GM23338 (cell line): ENCODE measurements around the gene STK38L. TPM values are rescaled to one million over a fixed set of nuclear protein-coding genes. Genes with fewer than 3 reads are reported as not detected.

Source experiments
- ATAC-seq: fragments of 200-7000 bp; cut with Tn5 transposase; 3 replicates; pipeline ENCODE4 v1.9.1; 2020
- DNase-seq: peaks from one replicate; pipeline ENCODE4 v3.0.0-alpha.2; 2015; ENCODE audit warnings: low spot score
- H2AFZ ChIP-seq: fragments of 200-600 bp; sonication (generic); 2 replicates; pipeline ENCODE4 v1.8.0; 2016; ENCODE audit warnings: antibody characterized with exemption, mild to moderate bottlenecking, moderate library complexity
- H3F3A ChIP-seq: fragments of 200-600 bp; sonication (generic); replicated peaks from 2 replicates; pipeline ENCODE4 v1.8.0; 2017; ENCODE audit warnings: antibody characterized with exemption, mixed run types, low read depth
- H3K27ac ChIP-seq: fragments of 200-600 bp; sonication (generic); 2 replicates; pipeline ENCODE4 v1.6.1; 2016; ENCODE audit warnings: low read depth
- H3K27me3 ChIP-seq: fragments of 200-600 bp; sonication (generic); 2 replicates; pipeline ENCODE4 v1.8.0; 2016; ENCODE audit warnings: mild to moderate bottlenecking, mixed run types, moderate library complexity; ENCODE audit not compliant: insufficient read depth
- H3K36me3 ChIP-seq: fragments of 200-600 bp; sonication (generic); 2 replicates; pipeline ENCODE4 v1.8.0; 2016; ENCODE audit warnings: mild to moderate bottlenecking; ENCODE audit not compliant: insufficient read depth
- H3K4me1 ChIP-seq: fragments of 200-600 bp; sonication (generic); 2 replicates; pipeline ENCODE4 v1.8.0; 2016; ENCODE audit warnings: mild to moderate bottlenecking, moderate library complexity; ENCODE audit not compliant: insufficient read depth
- H3K4me2 ChIP-seq: fragments of 200-600 bp; sonication (generic); 2 replicates; pipeline ENCODE4 v1.7.1; 2017; ENCODE audit warnings: mixed run types
- H3K4me3 ChIP-seq: fragments of 200-600 bp; sonication (generic); 2 replicates; pipeline ENCODE4 v1.6.1; 2016; ENCODE audit warnings: mixed run types
- H3K79me2 ChIP-seq: fragments of 200-600 bp; sonication (generic); replicated peaks from 2 replicates; pipeline ENCODE4 v1.8.0; 2017; ENCODE audit warnings: mild to moderate bottlenecking; ENCODE audit not compliant: insufficient read depth
- H3K9me2 ChIP-seq: fragments of 200-600 bp; sonication (generic); 2 replicates; pipeline ENCODE4 v1.8.0; 2017; ENCODE audit not compliant: insufficient read depth
- H4K20me1 ChIP-seq: fragments of 200-600 bp; sonication (generic); replicated peaks from 2 replicates; pipeline ENCODE4 v1.8.0; 2017; ENCODE audit warnings: mild to moderate bottlenecking; ENCODE audit not compliant: insufficient read depth
- H3K27ac Mint-ChIP-seq: 2 replicates; pipeline ENCODE4 v1.8.0; 2020; ENCODE audit warnings: inconsistent platforms, mild to moderate bottlenecking, moderate library complexity, mixed read lengths
- H3K27me3 Mint-ChIP-seq: 3 replicates; pipeline ENCODE4 v1.8.0; 2022; ENCODE audit warnings: low read depth, mild to moderate bottlenecking, moderate library complexity, mixed read lengths, inconsistent platforms; ENCODE audit not compliant: insufficient read depth, poor library complexity
- H3K36me3 Mint-ChIP-seq: 3 replicates; pipeline ENCODE4 v1.8.0; 2021; ENCODE audit warnings: low read depth, mild to moderate bottlenecking, inconsistent platforms, moderate library complexity, mixed read lengths
- H3K4me1 Mint-ChIP-seq: 3 replicates; pipeline ENCODE4 v1.8.0; 2020; ENCODE audit warnings: mild to moderate bottlenecking, inconsistent platforms, mixed read lengths
- H3K4me3 Mint-ChIP-seq: 3 replicates; pipeline ENCODE4 v1.8.0; 2021; ENCODE audit warnings: moderate library complexity, mild to moderate bottlenecking, inconsistent platforms, mixed read lengths
- H3K9me3 Mint-ChIP-seq: 3 replicates; pipeline ENCODE4 v1.8.0; 2020; ENCODE audit warnings: moderate library complexity, mild to moderate bottlenecking, inconsistent platforms, mixed read lengths
- CREB1 ChIP-seq: fragments of 250-450 bp; sonication (Bioruptor Pico); IDR thresholded peaks from 2 replicates; pipeline ENCODE4 v1.5.0; 2020; ENCODE audit warnings: low read depth, mild to moderate bottlenecking, moderate library complexity
- CTCF ChIP-seq, 2 experiments: fragments of 200-600 bp in 1 of 2; sonication (generic) in 1 of 2; conservative IDR thresholded peaks; 2 replicates each; pipeline versions ENCODE4 v1.5.1 to v1.6.1; 2016 to 2017; ENCODE audit warnings: antibody characterized with exemption in 2 of 2, low read depth in 2 of 2, mild to moderate bottlenecking in 2 of 2, moderate library complexity in 1 of 2
- ETS1 ChIP-seq: IDR thresholded peaks from 2 replicates; pipeline ENCODE4 v1.6.1; 2016; ENCODE audit warnings: antibody characterized with exemption
- JUNB ChIP-seq: IDR thresholded peaks from one replicate; pipeline ENCODE4 v1.6.1; 2016; ENCODE audit warnings: antibody characterized with exemption; ENCODE audit not compliant: unreplicated experiment
- NANOG ChIP-seq: IDR thresholded peaks from 2 replicates; pipeline ENCODE4 v1.6.1; 2016; ENCODE audit warnings: antibody characterized with exemption, borderline replicate concordance
- POLR2AphosphoS5 ChIP-seq: IDR thresholded peaks from 2 replicates; pipeline ENCODE4 v1.6.1; 2016; ENCODE audit warnings: antibody characterized with exemption, low read depth
- REST ChIP-seq: IDR thresholded peaks from one replicate; pipeline ENCODE4 v1.6.1; 2018; ENCODE audit warnings: antibody characterized with exemption; ENCODE audit not compliant: unreplicated experiment
- STAT1 ChIP-seq: IDR thresholded peaks from one replicate; pipeline ENCODE4 v1.6.1; 2016; ENCODE audit warnings: antibody characterized with exemption; ENCODE audit not compliant: unreplicated experiment
- ZNF114 ChIP-seq: fragments of 250-450 bp; sonication (Bioruptor Pico); IDR thresholded peaks from 2 replicates; pipeline ENCODE4 v1.5.0; 2020; ENCODE audit warnings: mild to moderate bottlenecking, moderate library complexity
- polyA plus RNA-seq: library from polyadenylated mRNA; unstranded; fragments of >200 nt; fragmentation: Nextera tagmentation; extraction: Ambion mirVana; gene quantifications from 2 replicates; pipeline ENCODE4 v1.2.1, GENCODE V29; 2016
- total RNA-seq: library from RNA; depleted of rRNA; stranded (reverse); fragments of >200 nt; shearing (Covaris generic); gene quantifications from 2 replicates; pipeline ENCODE4 v1.2.3, GENCODE V29; 2014

The STK38L gene
- total and polyA plus RNA-seq, 2 experiments from 2014 or later: 28.9 to 56.5 TPM

- TF ChIP-seq ETS1: no peak
- no peak for TF ChIP-seq NANOG
- TF ChIP-seq ZNF114 (CRISPR knock-in tag): no peak
- no peak for TF ChIP-seq JUNB
- TF ChIP-seq CREB1 (CRISPR knock-in tag): no peak
Measured at GRCh38 chr12:27261866-27262265, 17.8 kb downstream of the STK38L start (continued).

- no peak overlapping the region for H3K27ac ChIP-seq
- no peak overlapping the region for H3K27ac Mint-ChIP-seq
- H3K4me1 Mint-ChIP-seq: peaks cover 28% of the 10 kb centered on the region
- peaks cover 25% of the 10 kb centered on the region for H3K36me3 Mint-ChIP-seq
- no peak overlapping the region for H3K4me3 Mint-ChIP-seq
- H3K9me3 Mint-ChIP-seq: peaks cover 11% of the 10 kb centered on the region; the same call in 2 of the 3 replicates
- ATAC-seq (no peak), DNase-seq (no peak)
- peaks cover 18% of the 10 kb centered on the region for H3K4me1 ChIP-seq
- no peaks in the 10 kb centered on the region for H3K36me3 ChIP-seq
- H2AFZ ChIP-seq: no peak overlapping the region
- TF ChIP-seq NANOG: no peak
- TF ChIP-seq REST: no peak
- TF ChIP-seq POLR2AphosphoS5: no peak
- TF ChIP-seq CREB1 (CRISPR knock-in tag): no peak
- no peak for TF ChIP-seq JUNB
- no peak for TF ChIP-seq ETS1
- TF ChIP-seq STAT1: no peak
- no peak for TF ChIP-seq CTCF (conservative IDR thresholded peaks at IDR 0.05; ENCODE audit: low read depth in 2 of 2)
- no peak overlapping the region for H3K4me3 ChIP-seq
- no peaks in the 10 kb centered on the region for H3F3A ChIP-seq
- H3K79me2 ChIP-seq: peaks cover 90% of the 10 kb centered on the region
- H3K27me3 Mint-ChIP-seq: peaks cover 2% of the 10 kb centered on the region
- H3K4me2 ChIP-seq: no peak overlapping the region
- no peaks in the 10 kb centered on the region for H4K20me1 ChIP-seq
- H3K9me2 ChIP-seq: no peaks in the 10 kb centered on the region
- H3K27me3 ChIP-seq: no peaks in the 10 kb centered on the region
Measured at GRCh38 chr12:27270148-27270547, 26.1 kb downstream of the STK38L start.
